ENCODE results near the gene FER.

GRCh38 chr5:109195667-109196066 lies 448.0 kb downstream of the FER start:
- TF ChIP-seq CTCF (IDR thresholded peaks at IDR 0.05; ENCODE audit: insufficient read depth, low read length) = no peak
- TF ChIP-seq REST (IDR thresholded peaks at IDR 0.05; ENCODE audit: insufficient replicate concordance, low read depth) = no peak
- TF ChIP-seq SPI1 (IDR thresholded peaks at IDR 0.05; ENCODE audit: borderline replicate concordance, low read depth) = no peak
- no peak for TF ChIP-seq POLR2AphosphoS5 (IDR thresholded peaks at IDR 0.05; ENCODE audit: low read depth)

Data from HL-60 (cell line).